Measurements from ENCODE around the gene CCDC77.

CCDC77 gene

GRCh38 chr12:468671-469389, 67.4 kb downstream of the CCDC77 start:
- Histone ChIP-seq H3K4me3 (ENCODE audit: low read depth, low read length) (no peak overlapping the region), H3K4me1 (no peaks in the 10 kb centered on the region), H3K36me3 (no peaks in the 10 kb centered on the region), H3K9me3 (no peaks in the 10 kb centered on the region; the same call in 1 of the 2 replicates), H3K27me3 (no peaks in the 10 kb centered on the region)
- no peak for TF ChIP-seq CTCF (IDR thresholded peaks at IDR 0.05; ENCODE audit: low read depth, low read length)
- DNase-seq, result no peak

- Histone ChIP-seq H3K27me3 (no peaks in the 10 kb centered on the region), H3K4me3 (ENCODE audit: low read depth, low read length) (no peak overlapping the region), H3K4me1 (no peaks in the 10 kb centered on the region), H3K36me3 (no peaks in the 10 kb centered on the region), H3K9me3 (no peaks in the 10 kb centered on the region; the same call in 1 of the 2 replicates)
- TF ChIP-seq CTCF (IDR thresholded peaks at IDR 0.05; ENCODE audit: low read depth, low read length), result no peak
- DNase-seq, result no peak
Observed at GRCh38 chr12:470133-470532, 68.7 kb downstream of the CCDC77 start.

GRCh38 chr12:473198-473597, 71.8 kb downstream of the CCDC77 start:
- TF ChIP-seq CTCF (IDR thresholded peaks at IDR 0.05; ENCODE audit: low read depth, low read length), result no peak
- H3K4me3 ChIP-seq (ENCODE audit: low read depth, low read length), result no peak overlapping the region
- no peaks in the 10 kb centered on the region; the same call in 1 of the 2 replicates for H3K9me3 ChIP-seq
- H3K36me3 ChIP-seq, result no peaks in the 10 kb centered on the region
- H3K27me3 ChIP-seq, result peaks cover 5% of the 10 kb centered on the region; the same call in 1 of the 2 replicates
- DNase-seq, result no peak
- H3K4me1 ChIP-seq, result no peaks in the 10 kb centered on the region

- DNase-seq, result no peak
- Histone ChIP-seq H3K4me3 (ENCODE audit: low read depth, low read length) (no peak overlapping the region), H3K27me3 (peaks cover 5% of the 10 kb centered on the region; the same call in 1 of the 2 replicates), H3K36me3 (no peaks in the 10 kb centered on the region), H3K9me3 (no peaks in the 10 kb centered on the region; the same call in 1 of the 2 replicates), H3K4me1 (no peaks in the 10 kb centered on the region)
- TF ChIP-seq CTCF (IDR thresholded peaks at IDR 0.05; ENCODE audit: low read depth, low read length), result no peak
Observed at GRCh38 chr12:473863-474577, 72.6 kb downstream of the CCDC77 start.

- Histone ChIP-seq H3K27me3 (peaks cover 5% of the 10 kb centered on the region; the same call in 1 of the 2 replicates), H3K4me3 (ENCODE audit: low read depth, low read length) (no peak overlapping the region), H3K9me3 (no peaks in the 10 kb centered on the region; the same call in 1 of the 2 replicates), H3K4me1 (no peaks in the 10 kb centered on the region), H3K36me3 (no peaks in the 10 kb centered on the region)
- TF ChIP-seq CTCF (IDR thresholded peaks at IDR 0.05; ENCODE audit: low read depth, low read length), result no peak
- DNase-seq, result no peak
Observed at GRCh38 chr12:475286-475685, 73.8 kb downstream of the CCDC77 start.

- Histone ChIP-seq H3K4me3 (ENCODE audit: low read depth, low read length) (no peak overlapping the region), H3K9me3 (no peaks in the 10 kb centered on the region; the same call in 1 of the 2 replicates), H3K27me3 (peaks cover 5% of the 10 kb centered on the region; the same call in 1 of the 2 replicates), H3K4me1 (no peaks in the 10 kb centered on the region), H3K36me3 (no peaks in the 10 kb centered on the region)
- no peak for TF ChIP-seq CTCF (IDR thresholded peaks at IDR 0.05; ENCODE audit: low read depth, low read length)
- DNase-seq, result no peak
Observed at GRCh38 chr12:479161-479560, 77.7 kb downstream of the CCDC77 start.
